Uterus (tissue), 4 donors: Measurements from ENCODE around the gene SHROOM3. TPM values are rescaled to one million over a fixed set of nuclear protein-coding genes. Genes with fewer than 3 reads are reported as not detected.

ENCODE experiments used
- DNase-seq, 2 donors: peaks; one replicate each; pipeline ENCODE4 v3.0.0-alpha.2; 2019 to 2020
- H3K27ac ChIP-seq, 2 donors: fragments of 200-600 bp; sonication (generic); 1 replicate in 1 of 2; 2 replicates in 1 of 2; pipeline ENCODE4 v1.5.1; 2016 to 2018
- H3K27me3 ChIP-seq, 2 donors: fragments of 200-600 bp; sonication (generic); one replicate each; pipeline ENCODE4 v1.5.1; 2018 to 2019; ENCODE audit warnings: control low read depth in 1 of 2
- H3K36me3 ChIP-seq, 2 donors: fragments of 200-600 bp; sonication (generic); one replicate each; pipeline ENCODE4 v1.5.1; 2019; ENCODE audit warnings: control low read depth in 1 of 2
- H3K4me1 ChIP-seq, 2 donors: fragments of 200-600 bp; sonication (generic); one replicate each; pipeline ENCODE4 v1.5.1; 2018 to 2019; ENCODE audit warnings: control low read depth in 1 of 2
- H3K4me3 ChIP-seq, 2 donors: fragments of 200-600 bp; sonication (generic); 1 replicate in 1 of 2; 2 replicates in 1 of 2; pipeline ENCODE4 v1.5.1; 2018 to 2019; ENCODE audit warnings: mild to moderate bottlenecking in 1 of 2
- H3K9me3 ChIP-seq, 2 donors: fragments of 200-600 bp; sonication (generic); one replicate each; pipeline ENCODE4 v1.5.1; 2019; ENCODE audit warnings: control low read depth in 1 of 2
- CTCF ChIP-seq, 4 experiments: fragments of 200-600 bp in 2 of 4; fragments of 450-650 bp in 2 of 4; sonication (generic) in 2 of 4; IDR thresholded peaks; one replicate each; pipeline ENCODE4 v1.5.1; 2016 to 2019; ENCODE audit warnings: antibody characterized with exemption in 4 of 4, mild to moderate bottlenecking in 2 of 4, moderate library complexity in 1 of 4
- POLR2A ChIP-seq, 2 donors: fragments of 450-650 bp; IDR thresholded peaks; one replicate each; pipeline ENCODE4 v1.6.1; 2016; ENCODE audit warnings: antibody characterized with exemption in 2 of 2, mild to moderate bottlenecking in 1 of 2, moderate library complexity in 1 of 2
- intact Hi-C: fragments of 100-400 bp; cut with DNase I; formaldehyde crosslinking; loops from one replicate; pipeline ENCODE4 v1.15.1; 2023; ENCODE audit warnings: low total_unique reads
- total RNA-seq, 4 donors: library from RNA; depleted of rRNA in 3 of 4; stranded (reverse); fragments of >200 nt in 3 of 4; gene quantifications; one replicate each; pipeline versions ENCODE4 v1.1.0 to v1.2.4, GENCODE V29; 2014 to 2023
- donor health status: DM: yes; HTN: yes; CAD: no.

SHROOM3 gene
- total RNA-seq, 4 donors from 2014 or later: 1.5 to 24.1 (median 3.4) TPM

- intact Hi-C loops: loop anchor here (5.0 kb wide), 1 partner anchor 245 kb away; no protein-coding TSS in a partner anchor
- no peaks in the 10 kb centered on the region for H3K4me1 ChIP-seq
- no peaks in the 10 kb centered on the region for H3K36me3 ChIP-seq
- no peak overlapping the region for H3K27ac ChIP-seq
- H3K9me3 ChIP-seq: no peaks in the 10 kb centered on the region
- no peak overlapping the region for H3K4me3 ChIP-seq
- no peak for DNase-seq
- H3K27me3 ChIP-seq: no peaks in the 10 kb centered on the region
- TF ChIP-seq POLR2A (IDR thresholded peaks at IDR 0.05) (no peak), CTCF (IDR thresholded peaks at IDR 0.05) (no peak)
Observed at GRCh38 chr4:76511947-76512346, 76.9 kb downstream of the SHROOM3 start.

GRCh38 chr4:76513482-76513881 is 78.5 kb downstream of the SHROOM3 start:
- H3K36me3 ChIP-seq: no peaks in the 10 kb centered on the region
- no peaks in the 10 kb centered on the region for H3K27me3 ChIP-seq
- H3K4me1 ChIP-seq: no peaks in the 10 kb centered on the region
- no peak for TF ChIP-seq CTCF (IDR thresholded peaks at IDR 0.05)
- no peak for TF ChIP-seq POLR2A (IDR thresholded peaks at IDR 0.05)
- no peak for DNase-seq
- H3K9me3 ChIP-seq: no peaks in the 10 kb centered on the region
- H3K4me3 ChIP-seq: no peak overlapping the region
- no peak overlapping the region for H3K27ac ChIP-seq
- intact Hi-C loops: loop anchor here (5.0 kb wide), 1 partner anchor 244 kb away; no protein-coding TSS in a partner anchor

GRCh38 chr4:76514087-76514486 is 79.1 kb downstream of the SHROOM3 start:
- no peak for DNase-seq
- Histone ChIP-seq H3K4me1 (no peaks in the 10 kb centered on the region), H3K4me3 (no peak overlapping the region), H3K27me3 (no peaks in the 10 kb centered on the region), H3K27ac (no peak overlapping the region), H3K9me3 (no peaks in the 10 kb centered on the region), H3K36me3 (no peaks in the 10 kb centered on the region)
- intact Hi-C loops: loop anchor here (5.0 kb wide), 1 partner anchor 243 kb away; no protein-coding TSS in a partner anchor
- TF ChIP-seq CTCF (IDR thresholded peaks at IDR 0.05) (no peak), POLR2A (IDR thresholded peaks at IDR 0.05) (no peak)

- TF ChIP-seq CTCF (IDR thresholded peaks at IDR 0.05): no peak
- TF ChIP-seq POLR2A (IDR thresholded peaks at IDR 0.05): no peak
- Histone ChIP-seq H3K27ac (no peak overlapping the region), H3K36me3 (no peaks in the 10 kb centered on the region), H3K9me3 (no peaks in the 10 kb centered on the region), H3K4me1 (no peaks in the 10 kb centered on the region), H3K4me3 (no peak overlapping the region), H3K27me3 (no peaks in the 10 kb centered on the region)
- intact Hi-C loops: no loop called here
- DNase-seq: no peak
Observed at GRCh38 chr4:76515975-76516843, 81.2 kb downstream of the SHROOM3 start.

- Histone ChIP-seq H3K27me3 (no peaks in the 10 kb centered on the region), H3K4me3 (no peak overlapping the region), H3K27ac (no peak overlapping the region), H3K9me3 (no peaks in the 10 kb centered on the region), H3K4me1 (no peaks in the 10 kb centered on the region), H3K36me3 (no peaks in the 10 kb centered on the region)
- TF ChIP-seq CTCF (IDR thresholded peaks at IDR 0.05): no peak
- no peak for TF ChIP-seq POLR2A (IDR thresholded peaks at IDR 0.05)
- intact Hi-C loops: no loop called here
- DNase-seq: no peak
Observed at GRCh38 chr4:76518241-76518640, 83.2 kb downstream of the SHROOM3 start.
